Activated T-helper 1 cell treated with anti-CD3 and anti-CD28 coated beads, Interleukin-12 subunit alpha, Interleukin-12 subunit beta, Interleukin-2, Interleukin-4 antibody, amounts not matched to agents 30 ng/mL and 10 ng/mL and 1 ng/mL, durations not matched to agents 14 hours and 24 hours and 36 hours (primary cell): Measurements from ENCODE around the gene SDK2. TPM values are rescaled to one million over a fixed set of nuclear protein-coding genes. Genes with fewer than 3 reads are reported as not detected.

Experiments
- DNase-seq: peaks from one replicate; pipeline ENCODE4 v3.0.0; 2021; ENCODE audit warnings: low spot score
- H3K27ac Mint-ChIP-seq: one replicate; pipeline ENCODE4 v1.8.0; 2021; ENCODE audit warnings: mild to moderate bottlenecking, mixed read lengths
- H3K27me3 Mint-ChIP-seq: one replicate; pipeline ENCODE4 v1.8.0; 2022; ENCODE audit warnings: mild to moderate bottlenecking, moderate library complexity, mixed read lengths; ENCODE audit not compliant: insufficient read depth
- H3K36me3 Mint-ChIP-seq: one replicate; pipeline ENCODE4 v1.8.0; 2021; ENCODE audit warnings: low read depth, mixed read lengths
- H3K4me1 Mint-ChIP-seq: one replicate; pipeline ENCODE4 v1.8.0; 2021; ENCODE audit warnings: low read depth, mixed read lengths
- H3K4me3 Mint-ChIP-seq: one replicate; pipeline ENCODE4 v1.8.0; 2021; ENCODE audit warnings: mild to moderate bottlenecking, moderate library complexity, mixed read lengths
- H3K9me3 Mint-ChIP-seq: one replicate; pipeline ENCODE4 v1.8.0; 2021; ENCODE audit warnings: mixed read lengths
- intact Hi-C: fragments of 100-400 bp; cut with micrococcal nuclease; formaldehyde crosslinking; loops from one replicate; pipeline ENCODE4 v1.15.1; 2024
- total RNA-seq: library from RNA; stranded (reverse); gene quantifications from 2 replicates; pipeline ENCODE4 v1.2.3, GENCODE V29; 2022

Gene SDK2
- total RNA-seq, 1 donor from 2014 or later: 0.44 TPM

DNA sequence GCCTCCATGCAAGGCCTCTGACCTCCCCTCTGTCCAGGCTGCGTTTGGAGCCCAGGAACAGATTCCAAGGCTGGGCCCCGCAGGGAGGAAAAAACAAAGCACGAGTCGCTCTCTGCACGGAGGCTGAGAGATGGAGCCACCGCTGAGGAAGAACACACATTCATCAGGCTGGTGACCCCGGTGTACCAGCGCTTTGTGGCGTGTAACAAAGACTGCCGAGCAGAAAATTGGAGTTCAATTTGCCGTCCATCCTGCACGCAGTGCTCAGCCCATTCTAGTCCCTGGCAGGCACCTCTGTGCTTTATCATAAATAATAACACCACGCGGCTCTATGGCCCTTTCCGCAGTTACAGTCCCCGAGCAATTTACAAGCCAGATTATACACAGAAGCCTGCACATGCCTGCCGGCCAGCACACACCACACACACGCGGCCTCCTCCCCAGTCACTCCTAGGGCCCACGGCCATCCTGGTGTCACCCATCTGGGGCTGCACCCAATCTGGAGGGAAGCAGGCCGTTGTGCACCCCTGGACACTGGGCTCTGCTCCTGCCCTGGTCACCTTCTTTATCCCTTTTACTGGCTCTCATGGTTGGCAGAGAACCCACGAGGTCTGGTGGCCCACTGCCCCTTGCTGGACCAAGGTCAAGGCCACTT lies 124.4 kb downstream of the SDK2 start:
- no peak for DNase-seq
- Mint-ChIP-seq H3K4me3 (no peak overlapping the region), H3K36me3 (no peaks in the 10 kb centered on the region), H3K27ac (no peak overlapping the region), H3K9me3 (no peaks in the 10 kb centered on the region), H3K4me1 (no peaks in the 10 kb centered on the region), H3K27me3 (no peaks in the 10 kb centered on the region)
- intact Hi-C loops: no loop called here

- H3K36me3 Mint-ChIP-seq: no peaks in the 10 kb centered on the region
- H3K27me3 Mint-ChIP-seq: no peaks in the 10 kb centered on the region
- no peak overlapping the region for H3K4me3 Mint-ChIP-seq
- H3K27ac Mint-ChIP-seq: no peak overlapping the region
- no peak for DNase-seq
- intact Hi-C loops: no loop called here
- no peaks in the 10 kb centered on the region for H3K4me1 Mint-ChIP-seq
- H3K9me3 Mint-ChIP-seq: no peaks in the 10 kb centered on the region
Measured at GRCh38 chr17:73519011-73519410, 125.2 kb downstream of the SDK2 start.

GRCh38 chr17:73516431-73516830 lies 127.8 kb downstream of the SDK2 start:
- DNase-seq: no peak
- no peak overlapping the region for H3K27ac Mint-ChIP-seq
- intact Hi-C loops: no loop called here
- H3K9me3 Mint-ChIP-seq: no peaks in the 10 kb centered on the region
- H3K27me3 Mint-ChIP-seq: peaks cover 5% of the 10 kb centered on the region
- no peaks in the 10 kb centered on the region for H3K4me1 Mint-ChIP-seq
- no peak overlapping the region for H3K4me3 Mint-ChIP-seq
- no peaks in the 10 kb centered on the region for H3K36me3 Mint-ChIP-seq

DNA sequence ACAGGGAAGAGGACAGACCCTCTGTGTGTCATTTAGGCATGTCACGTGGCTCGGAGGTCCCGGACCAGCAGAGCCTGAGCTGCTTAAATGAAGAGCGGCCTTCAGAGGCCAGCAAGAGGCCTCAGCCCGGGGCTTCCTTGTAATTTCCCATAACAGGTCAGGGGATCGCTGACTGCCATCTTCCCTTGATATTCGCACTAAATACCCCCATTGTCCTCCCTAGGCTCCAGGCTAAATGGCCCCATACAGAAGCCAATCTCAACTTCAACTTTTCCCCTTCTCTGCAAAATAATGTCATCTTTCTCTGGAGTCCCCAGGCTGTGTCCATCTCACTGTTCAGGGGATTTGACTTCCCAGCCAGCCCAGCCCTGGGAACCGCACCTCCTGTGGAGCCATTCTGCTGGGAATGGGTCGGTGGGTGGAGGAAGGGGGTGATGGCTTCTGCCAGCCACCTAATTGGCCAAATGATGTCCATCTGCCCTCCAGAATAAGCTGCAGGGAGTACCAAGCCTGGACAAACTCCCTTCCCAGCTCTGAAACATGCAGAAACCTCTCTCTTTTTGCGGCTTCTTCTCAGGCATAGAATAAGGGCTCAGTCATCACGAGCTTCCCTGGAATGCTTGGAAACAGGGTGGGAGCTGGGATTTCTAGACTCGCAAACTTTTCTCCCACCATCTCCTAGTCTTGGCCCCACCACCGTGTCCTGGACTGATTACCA lies 129.9 kb downstream of the SDK2 start:
- Mint-ChIP-seq H3K4me1 (no peaks in the 10 kb centered on the region), H3K4me3 (no peak overlapping the region), H3K27me3 (peaks cover 5% of the 10 kb centered on the region), H3K9me3 (no peaks in the 10 kb centered on the region), H3K27ac (no peak overlapping the region), H3K36me3 (no peaks in the 10 kb centered on the region)
- intact Hi-C loops: no loop called here
- DNase-seq: no peak

DNA sequence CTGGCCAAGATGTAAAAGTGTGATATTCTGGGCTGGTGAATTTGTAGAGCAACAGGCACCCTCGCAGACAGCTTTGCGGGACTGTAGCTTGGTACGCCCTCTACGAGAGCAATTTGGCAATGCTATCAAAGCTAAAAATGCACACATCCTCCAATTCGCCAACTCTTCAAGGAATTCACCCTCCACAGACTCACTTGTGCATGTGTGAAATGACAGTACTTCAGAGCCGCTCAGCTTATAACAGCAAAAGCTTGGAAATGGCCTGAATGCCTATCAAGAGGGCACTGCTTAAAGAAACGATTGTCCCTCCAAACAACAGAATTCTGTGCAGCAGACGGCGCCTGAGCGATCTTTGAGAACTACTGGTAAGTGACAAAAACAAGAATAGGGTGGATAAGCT lies 130.8 kb downstream of the SDK2 start:
- no peaks in the 10 kb centered on the region for H3K9me3 Mint-ChIP-seq
- intact Hi-C loops: no loop called here
- peaks cover 5% of the 10 kb centered on the region for H3K27me3 Mint-ChIP-seq
- no peak overlapping the region for H3K27ac Mint-ChIP-seq
- DNase-seq: no peak
- no peak overlapping the region for H3K4me3 Mint-ChIP-seq
- no peaks in the 10 kb centered on the region for H3K4me1 Mint-ChIP-seq
- no peaks in the 10 kb centered on the region for H3K36me3 Mint-ChIP-seq

GRCh38 chr17:73511719-73512115 lies 132.5 kb downstream of the SDK2 start:
- Mint-ChIP-seq H3K4me3 (no peak overlapping the region), H3K27ac (no peak overlapping the region), H3K27me3 (peaks cover 5% of the 10 kb centered on the region), H3K4me1 (no peaks in the 10 kb centered on the region), H3K9me3 (no peaks in the 10 kb centered on the region), H3K36me3 (no peaks in the 10 kb centered on the region)
- intact Hi-C loops: no loop called here
- no peak for DNase-seq

- peaks cover 5% of the 10 kb centered on the region for H3K27me3 Mint-ChIP-seq
- no peak overlapping the region for H3K27ac Mint-ChIP-seq
- intact Hi-C loops: no loop called here
- H3K4me1 Mint-ChIP-seq: no peaks in the 10 kb centered on the region
- H3K36me3 Mint-ChIP-seq: no peaks in the 10 kb centered on the region
- H3K9me3 Mint-ChIP-seq: no peaks in the 10 kb centered on the region
- H3K4me3 Mint-ChIP-seq: no peak overlapping the region
- no peak for DNase-seq
Measured at GRCh38 chr17:73510981-73511718, 133.1 kb downstream of the SDK2 start.

GRCh38 chr17:73508931-73509605 lies 135.2 kb downstream of the SDK2 start:
- peaks cover 5% of the 10 kb centered on the region for H3K27me3 Mint-ChIP-seq
- H3K27ac Mint-ChIP-seq: no peak overlapping the region

GRCh38 chr17:73508057-73508930 lies 136.0 kb downstream of the SDK2 start:
- H3K27me3 Mint-ChIP-seq: peaks cover 5% of the 10 kb centered on the region
- no peak overlapping the region for H3K4me3 Mint-ChIP-seq
- H3K9me3 Mint-ChIP-seq: no peaks in the 10 kb centered on the region
- no peak for DNase-seq
- no peaks in the 10 kb centered on the region for H3K4me1 Mint-ChIP-seq
- H3K36me3 Mint-ChIP-seq: no peaks in the 10 kb centered on the region
- no peak overlapping the region for H3K27ac Mint-ChIP-seq
- intact Hi-C loops: no loop called here

More at GRCh38 chr17:73508931-73509605, 135.2 kb downstream of the SDK2 start:
- intact Hi-C loops: no loop called here
- no peaks in the 10 kb centered on the region for H3K4me1 Mint-ChIP-seq
- H3K4me3 Mint-ChIP-seq: no peak overlapping the region
- H3K9me3 Mint-ChIP-seq: no peaks in the 10 kb centered on the region
- no peak for DNase-seq
- no peaks in the 10 kb centered on the region for H3K36me3 Mint-ChIP-seq

DNA sequence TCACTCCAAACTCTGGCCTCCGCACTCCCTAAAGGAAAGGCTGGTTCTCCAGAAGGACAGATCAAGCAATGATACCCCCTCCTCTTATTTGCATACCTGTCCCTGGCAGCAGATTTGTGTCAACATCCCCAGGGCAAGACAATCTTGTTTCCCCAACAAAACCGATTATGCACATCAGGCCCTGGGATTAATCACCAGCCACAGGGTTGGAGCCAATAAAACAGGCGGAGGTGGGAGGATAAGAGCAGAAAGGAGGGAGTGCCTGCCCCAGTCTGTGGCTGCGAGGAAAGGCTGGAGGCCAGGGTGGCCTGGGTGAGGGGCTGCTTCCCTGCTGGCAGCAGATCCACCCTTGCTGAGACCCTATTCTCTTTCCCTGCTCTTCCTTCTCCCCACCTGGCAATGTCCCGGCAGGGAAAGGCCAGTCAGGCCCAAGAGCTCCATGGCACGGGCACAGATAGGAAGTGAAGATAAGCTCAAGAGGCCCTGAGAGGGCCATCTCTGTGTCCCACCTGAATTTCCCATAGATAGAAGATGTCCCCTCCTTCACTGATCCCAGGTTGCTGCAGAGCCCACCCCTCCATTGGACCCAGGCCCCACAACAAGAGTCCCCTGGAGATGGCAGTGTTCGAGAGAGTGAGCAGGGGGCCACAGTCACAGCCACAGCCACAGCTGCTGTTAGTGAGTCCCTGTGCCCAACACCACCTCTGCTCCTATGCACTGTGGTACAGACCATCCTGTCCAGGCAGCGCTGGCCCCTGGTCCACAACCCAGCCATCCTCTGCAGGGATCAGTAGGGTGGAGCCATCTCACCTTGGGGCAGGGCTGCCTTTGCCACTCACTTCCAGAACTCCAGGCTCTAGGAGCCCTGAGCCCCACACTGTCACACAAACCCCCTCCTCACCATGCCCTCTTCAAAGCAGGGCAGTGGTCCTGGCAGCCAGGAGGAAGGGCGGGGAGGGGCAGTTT lies 137.5 kb downstream of the SDK2 start:
- Mint-ChIP-seq H3K36me3 (no peaks in the 10 kb centered on the region), H3K27me3 (no peaks in the 10 kb centered on the region), H3K9me3 (no peaks in the 10 kb centered on the region), H3K4me1 (no peaks in the 10 kb centered on the region), H3K27ac (no peak overlapping the region), H3K4me3 (no peak overlapping the region)
- intact Hi-C loops: no loop called here
- no peak for DNase-seq

GRCh38 chr17:73503560-73503959 lies 140.7 kb downstream of the SDK2 start:
- Mint-ChIP-seq H3K4me1 (no peaks in the 10 kb centered on the region), H3K36me3 (no peaks in the 10 kb centered on the region), H3K27ac (no peak overlapping the region), H3K9me3 (no peaks in the 10 kb centered on the region), H3K27me3 (no peaks in the 10 kb centered on the region), H3K4me3 (no peak overlapping the region)
- intact Hi-C loops: no loop called here
- DNase-seq: no peak
